K562 treated with DMSO at 1 percent for 12 hours (cell line): ENCODE data around the gene PPIL3. TPM values are rescaled to one million over a fixed set of nuclear protein-coding genes. Genes with fewer than 3 reads are reported as not detected.

Experiments
- total RNA-seq: library from RNA; unstranded; fragments of 300-600 nt; gene quantifications from 2 replicates; pipeline ENCODE4 v1.2.3, GENCODE V29; 2022; ENCODE audit not compliant: insufficient read depth

The PPIL3 gene
- 21.0 and 22.7 TPM in 2 replicates for total RNA-seq

DNA sequence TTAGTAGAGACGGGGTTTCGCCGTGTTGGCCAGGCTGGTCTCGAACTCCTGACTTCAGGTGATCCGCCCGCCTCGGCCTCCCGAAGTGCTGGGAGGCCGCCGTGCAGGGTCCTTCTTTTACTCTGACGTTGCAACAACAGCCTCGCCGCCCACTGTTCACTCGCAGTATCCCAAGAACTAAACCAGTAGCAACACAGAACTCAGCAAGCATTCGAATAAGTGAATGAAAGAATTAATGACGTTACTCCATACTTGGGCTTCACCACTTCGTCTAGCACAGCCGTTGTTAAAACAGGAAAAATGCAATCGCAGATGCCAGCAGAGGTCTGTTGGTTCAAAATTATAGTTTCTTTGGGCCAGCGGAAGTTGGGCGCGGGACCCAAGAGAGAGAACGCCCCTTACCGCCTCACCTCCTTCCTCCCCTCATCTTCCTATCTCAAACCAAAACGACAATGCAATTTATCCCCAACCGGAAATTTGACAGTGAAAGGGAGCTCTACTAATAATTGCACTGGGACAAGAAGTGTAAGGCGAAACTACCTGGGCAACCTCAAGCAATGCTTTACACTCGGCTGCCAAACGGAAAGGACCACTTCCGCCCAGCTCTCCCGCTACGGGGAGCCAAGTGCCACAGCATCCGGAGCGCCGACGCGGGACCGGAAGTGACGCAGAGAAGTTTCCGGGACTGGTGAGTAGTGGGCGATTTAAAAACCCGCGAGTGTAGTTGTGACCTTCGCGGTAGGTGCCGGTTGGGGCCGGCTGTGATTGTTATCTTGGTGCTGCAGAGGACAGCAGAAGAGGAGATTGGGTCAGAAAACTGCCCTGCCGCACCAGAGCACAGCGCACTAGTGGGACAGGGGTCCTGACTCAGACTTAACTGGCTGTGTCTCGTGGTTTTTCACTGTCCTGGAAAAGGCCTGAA, at the start of gene PPIL3, which contains the start of gene NIF3L1:
TSS of gene PPIL3 (minus strand) at position 374 of the 922 bp plus-strand sequence. CDS start 1,462 bp downstream, outside the sequence.
TSS of gene NIF3L1 (plus strand) at position 668 of the 922 bp plus-strand sequence. CDS start 2,573 bp downstream, outside the sequence.

DNA sequence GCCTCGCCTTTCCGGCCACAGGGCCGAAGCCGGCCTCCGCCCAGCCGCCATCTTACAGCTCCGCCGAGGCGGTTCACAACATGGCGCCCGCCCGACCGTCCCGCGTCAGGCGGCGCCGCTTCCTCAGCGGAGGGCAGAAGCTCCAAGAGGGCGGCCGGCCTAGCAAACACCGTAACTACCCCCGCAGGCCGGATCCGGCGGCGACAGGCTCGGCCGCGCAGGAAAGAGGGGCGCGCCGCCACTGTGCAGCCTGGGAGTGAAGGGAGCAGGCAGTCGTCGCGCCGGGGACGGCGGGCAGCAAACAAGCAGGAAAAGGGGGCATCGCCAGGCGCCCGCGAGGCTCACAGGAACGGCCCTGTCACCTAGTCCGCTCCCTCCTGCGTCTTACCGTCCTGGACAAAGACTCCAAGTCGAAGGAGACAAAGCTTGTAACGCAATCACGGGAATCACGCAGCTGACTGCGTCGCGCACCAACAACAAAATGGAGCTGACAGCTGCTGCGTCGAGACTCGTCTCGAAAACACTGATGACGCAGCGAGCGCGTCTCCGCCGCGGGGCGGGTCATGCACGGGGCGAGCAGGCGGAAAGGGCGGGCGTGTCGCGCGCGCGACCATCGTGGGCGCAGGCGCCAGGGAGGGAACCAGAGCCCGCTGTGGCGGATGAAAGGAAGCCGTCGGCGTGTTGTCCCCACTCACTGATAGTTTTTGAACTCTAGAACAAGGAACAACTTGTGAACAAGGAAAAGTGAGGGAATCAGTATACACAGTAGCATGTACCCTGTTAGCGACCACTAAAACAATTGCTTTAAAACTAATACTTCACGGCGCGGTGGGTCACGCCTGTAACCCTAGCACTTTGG, 24.5 kb downstream of the PPIL3 start, which contains the start of gene CLK1:
TSS of gene CLK1 (minus strand) at position 483 of the 859 bp plus-strand sequence. CDS start 2,796 bp downstream, outside the sequence.

Other genes starting within 250 kb of the PPIL3 start
- 27.4 and 64.3 TPM in 2 replicates for gene BZW1, start 77.2 kb downstream of the PPIL3 start, total RNA-seq
- gene CLK1, start 24.4 kb downstream of the PPIL3 start, total RNA-seq = 28.3 and 39.7 TPM in 2 replicates
- 19.3 and 30.2 TPM in 2 replicates for gene NIF3L1, start 294 bp upstream of the PPIL3 start, total RNA-seq
- gene ORC2, start 74.6 kb upstream of the PPIL3 start, total RNA-seq = 4.6 and 8.1 TPM in 2 replicates
- gene HYCC2, start 182.6 kb upstream of the PPIL3 start, total RNA-seq = 0.96 and 4.6 TPM in 2 replicates
- 50.2 and 62.5 TPM in 2 replicates for gene NDUFB3, start 182.9 kb upstream of the PPIL3 start, total RNA-seq
- 11.3 and 36.1 TPM in 2 replicates for gene CFLAR, start 227.1 kb upstream of the PPIL3 start, total RNA-seq